Cardiac muscle cell (in vitro differentiated cells and primary cell): ENCODE data around the gene FHL1. TPM values are rescaled to one million over a fixed set of nuclear protein-coding genes. Genes with fewer than 3 reads are reported as not detected.

Experiments
- DNase-seq, 2 donors: peaks; one replicate each; pipeline versions ENCODE4 v3.0.0 to v3.0.0-alpha.2; 2010 to 2017; ENCODE audit warnings: low read depth in 1 of 2, low spot score in 1 of 2
- H3K27ac ChIP-seq: fragments of 200-600 bp; sonication (generic); 2 replicates; pipeline ENCODE4 v1.5.1; 2016
- H3K27me3 ChIP-seq: fragments of 200-600 bp; sonication (generic); 2 replicates; pipeline ENCODE4 v1.6.0; 2016; ENCODE audit warnings: control low read depth
- H3K36me3 ChIP-seq: fragments of 200-600 bp; sonication (generic); 2 replicates; pipeline ENCODE4 v1.5.1; 2016; ENCODE audit warnings: control low read depth
- H3K4me1 ChIP-seq: fragments of 200-600 bp; sonication (generic); 2 replicates; pipeline ENCODE4 v1.8.1; 2017; ENCODE audit warnings: low read depth, mild to moderate bottlenecking, mixed run types
- H3K4me3 ChIP-seq: fragments of 200-600 bp; sonication (generic); 2 replicates; pipeline ENCODE4 v1.5.1; 2016; ENCODE audit warnings: mild to moderate bottlenecking
- H3K9me3 ChIP-seq: fragments of 200-600 bp; sonication (generic); 2 replicates; pipeline ENCODE4 v1.5.1; 2017; ENCODE audit warnings: low read depth, mild to moderate bottlenecking, control low read depth
- CTCF ChIP-seq: IDR thresholded peaks from 2 replicates; pipeline ENCODE4 v1.5.1; 2012; ENCODE audit warnings: low read depth, mild to moderate bottlenecking, low read length
- polyA plus RNA-seq: library from polyadenylated mRNA; unstranded; fragments of >200 nt; fragmentation: Nextera tagmentation; extraction: Ambion mirVana; gene quantifications from 2 replicates; pipeline ENCODE4 v1.2.1, GENCODE V29; 2016
- total RNA-seq: library from RNA; depleted of rRNA; stranded (reverse); fragments of >200 nt; gene quantifications from 2 replicates; pipeline ENCODE4 v1.2.3, GENCODE V29; 2016

FHL1 gene
- total and polyA plus RNA-seq, 2 experiments from 2014 or later: 23.5 to 38.9 TPM

GRCh38 chrX:136157187-136157586 is 9.9 kb downstream of the FHL1 start:
- Histone ChIP-seq H3K4me3 (no peak overlapping the region), H3K36me3 (no peaks in the 10 kb centered on the region), H3K4me1 (no peaks in the 10 kb centered on the region), H3K9me3 (no peaks in the 10 kb centered on the region), H3K27me3 (no peaks in the 10 kb centered on the region), H3K27ac (no peak overlapping the region)
- no peak for DNase-seq
- no peak for TF ChIP-seq CTCF

GRCh38 chrX:136158685-136159084 is 11.4 kb downstream of the FHL1 start:
- Histone ChIP-seq H3K4me3 (no peak overlapping the region), H3K36me3 (no peaks in the 10 kb centered on the region), H3K4me1 (no peaks in the 10 kb centered on the region), H3K27ac (no peak overlapping the region), H3K9me3 (no peaks in the 10 kb centered on the region), H3K27me3 (no peaks in the 10 kb centered on the region)
- TF ChIP-seq CTCF: no peak
- DNase-seq: no peak

GRCh38 chrX:136159611-136160025 is 12.3 kb downstream of the FHL1 start:
- TF ChIP-seq CTCF: no peak
- H3K9me3 ChIP-seq: no peaks in the 10 kb centered on the region
- no peaks in the 10 kb centered on the region for H3K4me1 ChIP-seq
- DNase-seq: no peak
- H3K27ac ChIP-seq: no peak overlapping the region
- H3K36me3 ChIP-seq: no peaks in the 10 kb centered on the region
- no peaks in the 10 kb centered on the region for H3K27me3 ChIP-seq
- H3K4me3 ChIP-seq: no peak overlapping the region

- DNase-seq: peak; percentile 23 to 60
- peak; percentile 76 for TF ChIP-seq CTCF
- no peak overlapping the region for H3K27ac ChIP-seq
Observed at GRCh38 chrX:136162827-136163570, 15.7 kb downstream of the FHL1 start.

GRCh38 chrX:136163689-136164088 is 16.4 kb downstream of the FHL1 start:
- Histone ChIP-seq H3K4me1 (no peaks in the 10 kb centered on the region), H3K4me3 (no peak overlapping the region), H3K36me3 (no peaks in the 10 kb centered on the region), H3K9me3 (no peaks in the 10 kb centered on the region), H3K27me3 (no peaks in the 10 kb centered on the region), H3K27ac (no peak overlapping the region)
- no peak for TF ChIP-seq CTCF
- DNase-seq: no peak

More at GRCh38 chrX:136162827-136163570, 15.7 kb downstream of the FHL1 start:
- Histone ChIP-seq H3K36me3 (no peaks in the 10 kb centered on the region), H3K4me3 (no peak overlapping the region), H3K4me1 (no peaks in the 10 kb centered on the region), H3K27me3 (no peaks in the 10 kb centered on the region), H3K9me3 (no peaks in the 10 kb centered on the region)
